Body of pancreas (tissue), 4 donors: ENCODE data around the gene OMD.

Source experiments
- CTCF ChIP-seq, 7 experiments: fragments of 450-650 bp in 4 of 7; fragments of 200-600 bp in 3 of 7; sonication (generic) in 3 of 7; IDR thresholded peaks; one replicate each; pipeline ENCODE4 v1.5.1; 2016 to 2019; ENCODE audit warnings: antibody characterized with exemption in 7 of 7
- POLR2A ChIP-seq, 3 donors: fragments of 450-650 bp; IDR thresholded peaks; one replicate each; pipeline ENCODE4 v1.6.1; 2016; ENCODE audit warnings: antibody characterized with exemption in 3 of 3, mild to moderate bottlenecking in 2 of 3

- TF ChIP-seq CTCF (IDR thresholded peaks at IDR 0.05) (no peak), POLR2A (IDR thresholded peaks at IDR 0.05) (no peak)
These were observed 30.9 kb upstream of the OMD start for GRCh38 chr9:92455217-92455616.
